Osteocyte (in vitro differentiated cells): Measurements from ENCODE around the gene COPS4. TPM values are rescaled to one million over a fixed set of nuclear protein-coding genes. Genes with fewer than 3 reads are reported as not detected.

Source experiments
- DNase-seq: peaks from one replicate; pipeline ENCODE4 v3.0.0; 2021; ENCODE audit warnings: mixed read lengths; ENCODE audit not compliant: unreplicated experiment; ENCODE audit errors: extremely low spot score
- H3K27ac Mint-ChIP-seq: one replicate; pipeline ENCODE4 v1.8.0; 2021; ENCODE audit warnings: mild to moderate bottlenecking, mixed read lengths; ENCODE audit not compliant: unreplicated experiment
- H3K27me3 Mint-ChIP-seq: one replicate; pipeline ENCODE4 v1.8.0; 2021; ENCODE audit warnings: mixed read lengths; ENCODE audit not compliant: unreplicated experiment
- H3K36me3 Mint-ChIP-seq: one replicate; pipeline ENCODE4 v1.8.0; 2021; ENCODE audit warnings: mixed read lengths; ENCODE audit not compliant: unreplicated experiment
- H3K4me1 Mint-ChIP-seq: one replicate; pipeline ENCODE4 v1.8.0; 2021; ENCODE audit warnings: mixed read lengths; ENCODE audit not compliant: unreplicated experiment
- H3K4me3 Mint-ChIP-seq: one replicate; pipeline ENCODE4 v1.8.0; 2021; ENCODE audit warnings: mild to moderate bottlenecking, moderate library complexity, mixed read lengths; ENCODE audit not compliant: unreplicated experiment
- H3K9me3 Mint-ChIP-seq: one replicate; pipeline ENCODE4 v1.8.0; 2021; ENCODE audit warnings: mixed read lengths; ENCODE audit not compliant: unreplicated experiment
- total RNA-seq: library from RNA; stranded (reverse); gene quantifications from 2 replicates; pipeline ENCODE4 v1.2.1, GENCODE V29; 2021
- TF ChIP-seq, protein P1 (sequence below): fragments of 200-600 bp; sonication (generic); IDR thresholded peaks from 2 replicates; pipeline ENCODE4 v1.5.0; 2021; ENCODE audit warnings: antibody characterized with exemption, mild to moderate bottlenecking, moderate library complexity

COPS4 gene
- total RNA-seq, 1 donor from 2014 or later, result 38.5 TPM

DNA sequence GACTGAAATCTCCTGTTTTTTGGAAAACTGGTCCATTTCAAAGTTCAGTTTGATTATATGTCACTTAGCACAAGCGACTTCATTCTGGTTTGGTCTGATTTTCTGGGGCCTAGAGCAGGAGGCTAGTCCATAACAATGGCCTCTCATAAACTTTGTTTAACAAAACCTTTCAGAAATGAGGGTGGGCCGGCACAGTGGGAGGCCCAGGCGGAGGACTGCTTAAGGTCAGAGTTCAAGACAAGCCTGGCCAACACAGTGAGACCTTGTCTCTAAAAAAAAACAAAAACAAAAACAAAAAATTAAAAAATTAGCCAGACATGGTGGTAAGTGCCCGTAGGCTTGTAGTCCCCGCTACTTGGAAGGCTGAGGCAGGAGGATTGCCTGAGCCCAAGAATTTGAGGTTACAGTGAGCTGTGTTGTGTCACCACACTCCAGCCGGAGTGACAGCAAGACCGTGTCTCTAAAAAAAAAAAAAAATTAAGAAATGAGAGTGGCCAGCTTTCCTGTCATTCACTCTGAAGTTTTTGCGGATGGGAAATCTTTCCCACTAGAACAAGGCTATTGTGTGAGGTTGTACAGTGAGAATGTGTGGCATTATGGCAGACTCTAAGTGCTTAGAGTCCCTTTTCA is 80.8 kb downstream of the COPS4 start:
- no peak overlapping the region for H3K4me3 Mint-ChIP-seq
- no peak overlapping the region for H3K27ac Mint-ChIP-seq
- DNase-seq, result no peak
- TF ChIP-seq, protein P1, sequence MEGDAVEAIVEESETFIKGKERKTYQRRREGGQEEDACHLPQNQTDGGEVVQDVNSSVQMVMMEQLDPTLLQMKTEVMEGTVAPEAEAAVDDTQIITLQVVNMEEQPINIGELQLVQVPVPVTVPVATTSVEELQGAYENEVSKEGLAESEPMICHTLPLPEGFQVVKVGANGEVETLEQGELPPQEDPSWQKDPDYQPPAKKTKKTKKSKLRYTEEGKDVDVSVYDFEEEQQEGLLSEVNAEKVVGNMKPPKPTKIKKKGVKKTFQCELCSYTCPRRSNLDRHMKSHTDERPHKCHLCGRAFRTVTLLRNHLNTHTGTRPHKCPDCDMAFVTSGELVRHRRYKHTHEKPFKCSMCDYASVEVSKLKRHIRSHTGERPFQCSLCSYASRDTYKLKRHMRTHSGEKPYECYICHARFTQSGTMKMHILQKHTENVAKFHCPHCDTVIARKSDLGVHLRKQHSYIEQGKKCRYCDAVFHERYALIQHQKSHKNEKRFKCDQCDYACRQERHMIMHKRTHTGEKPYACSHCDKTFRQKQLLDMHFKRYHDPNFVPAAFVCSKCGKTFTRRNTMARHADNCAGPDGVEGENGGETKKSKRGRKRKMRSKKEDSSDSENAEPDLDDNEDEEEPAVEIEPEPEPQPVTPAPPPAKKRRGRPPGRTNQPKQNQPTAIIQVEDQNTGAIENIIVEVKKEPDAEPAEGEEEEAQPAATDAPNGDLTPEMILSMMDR, result no peak
- H3K9me3 Mint-ChIP-seq, result no peaks in the 10 kb centered on the region
- H3K4me1 Mint-ChIP-seq, result no peaks in the 10 kb centered on the region
- no peaks in the 10 kb centered on the region for H3K36me3 Mint-ChIP-seq
- peaks cover 11% of the 10 kb centered on the region for H3K27me3 Mint-ChIP-seq

DNA sequence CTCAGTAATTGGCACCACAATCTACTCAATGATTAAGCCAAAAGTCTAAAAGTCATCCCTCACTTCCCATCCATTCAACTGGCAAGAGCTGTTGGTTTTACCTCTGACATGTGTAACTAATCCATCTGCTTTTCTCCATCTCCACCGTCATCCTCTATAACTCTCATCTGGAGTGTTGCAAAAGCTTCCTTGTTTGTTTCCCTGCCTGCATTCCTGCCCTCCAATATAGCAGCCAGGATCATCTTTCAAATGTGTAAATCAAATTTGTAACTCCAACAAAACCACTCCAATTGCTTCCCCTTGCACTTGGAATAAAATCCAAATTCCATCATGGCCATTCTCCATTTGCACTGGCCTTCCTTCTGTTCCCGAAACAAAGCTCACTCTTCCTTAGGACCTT is 83.9 kb downstream of the COPS4 start:
- no peak for DNase-seq
- TF ChIP-seq, protein P1, result no peak
- H3K9me3 Mint-ChIP-seq, result peaks cover 10% of the 10 kb centered on the region
- no peaks in the 10 kb centered on the region for H3K4me1 Mint-ChIP-seq
- H3K36me3 Mint-ChIP-seq, result peaks cover 3% of the 10 kb centered on the region
- peaks cover 11% of the 10 kb centered on the region for H3K27me3 Mint-ChIP-seq
- no peak overlapping the region for H3K27ac Mint-ChIP-seq
- H3K4me3 Mint-ChIP-seq, result no peak overlapping the region

DNA sequence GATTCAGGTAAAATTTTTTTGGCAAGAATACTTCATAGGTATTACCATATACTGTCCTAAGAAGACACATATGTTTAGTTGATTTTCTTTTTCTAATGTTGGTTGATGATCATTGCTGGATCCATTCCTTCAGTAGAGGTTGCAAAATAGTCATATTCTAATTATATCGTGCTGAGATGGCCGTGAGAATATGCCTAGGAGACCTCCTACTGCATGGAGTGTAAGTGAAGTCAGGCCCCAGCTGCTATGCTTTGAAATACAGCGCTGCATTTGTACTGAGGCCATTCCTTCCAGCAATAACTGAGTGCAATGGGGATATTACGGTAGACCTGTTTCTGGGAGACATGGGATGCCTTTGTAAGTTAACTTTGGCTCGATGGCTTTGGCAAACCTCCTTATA is 86.3 kb downstream of the COPS4 start:
- H3K27me3 Mint-ChIP-seq, result peaks cover 11% of the 10 kb centered on the region
- no peak overlapping the region for H3K4me3 Mint-ChIP-seq
- peaks cover 3% of the 10 kb centered on the region for H3K36me3 Mint-ChIP-seq
- H3K27ac Mint-ChIP-seq, result no peak overlapping the region
- TF ChIP-seq, protein P1, result no peak
- no peak for DNase-seq
- H3K9me3 Mint-ChIP-seq, result peaks cover 10% of the 10 kb centered on the region
- no peaks in the 10 kb centered on the region for H3K4me1 Mint-ChIP-seq

DNA sequence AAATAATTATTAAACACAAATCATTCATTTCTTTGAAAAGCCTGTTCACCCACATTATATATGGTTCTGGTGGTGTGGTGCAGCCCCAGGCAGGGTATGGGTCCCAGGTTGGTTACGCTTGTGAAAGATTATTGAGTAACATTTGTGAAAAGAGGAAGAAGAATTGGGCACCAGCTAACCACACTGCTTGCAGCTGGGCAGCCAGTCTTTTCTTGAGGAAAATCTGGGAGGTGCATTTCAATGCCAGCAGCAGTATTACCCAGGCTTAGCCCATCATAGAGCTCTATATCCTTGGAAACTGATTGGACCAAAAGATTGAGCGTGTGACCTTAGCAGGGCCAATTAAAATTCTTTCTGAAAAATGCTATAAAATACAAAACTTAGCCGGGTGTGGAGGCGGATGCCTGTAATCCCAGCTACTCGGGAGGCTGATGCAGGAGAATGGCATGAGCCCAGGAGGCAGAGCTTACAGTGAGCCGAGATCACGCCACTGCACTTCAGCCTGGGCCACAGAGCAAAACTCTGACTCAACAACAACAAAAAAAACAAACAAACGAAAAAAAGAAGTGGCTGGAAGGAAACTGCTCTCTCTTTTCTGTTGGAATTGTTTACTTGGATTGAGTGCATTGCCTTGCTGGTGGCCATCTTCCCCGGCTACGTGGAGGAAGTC is 89.3 kb downstream of the COPS4 start:
- H3K4me3 Mint-ChIP-seq, result no peak overlapping the region
- peaks cover 5% of the 10 kb centered on the region for H3K36me3 Mint-ChIP-seq
- DNase-seq, result no peak
- TF ChIP-seq, protein P1, result no peak
- H3K9me3 Mint-ChIP-seq, result peaks cover 10% of the 10 kb centered on the region
- H3K27ac Mint-ChIP-seq, result no peak overlapping the region
- peaks cover 4% of the 10 kb centered on the region for H3K27me3 Mint-ChIP-seq
- H3K4me1 Mint-ChIP-seq, result no peaks in the 10 kb centered on the region

Other genes with a start within 250 kb of the COPS4 start
- 23.7 and 23.9 TPM in 2 replicates for gene SCD5, start 236.4 kb upstream of the COPS4 start, total RNA-seq
- gene SEC31A, start 144.0 kb upstream of the COPS4 start, total RNA-seq, result 360 and 377 TPM in 2 replicates
- gene THAP9, start 134.4 kb upstream of the COPS4 start, total RNA-seq, result 4.9 and 6.2 TPM in 2 replicates
- 12.6 TPM in 2 replicates for gene LIN54, start 24.4 kb upstream of the COPS4 start, total RNA-seq
- gene PLAC8, start 79.5 kb downstream of the COPS4 start, total RNA-seq, result not detected in 2 replicates
- gene COQ2, start 249.6 kb downstream of the COPS4 start, total RNA-seq, result 13.1 and 13.5 TPM in 2 replicates